SU-DHL-6 (cell line): Measurements from ENCODE around the gene SLC6A3.
A peak's percentile ranks its signal among the peaks of the same experiment; 100 is the strongest.

Experiments used
- H2AFZ ChIP-seq: fragments of 200-600 bp; sonication (generic); 2 replicates; pipeline ENCODE4 v1.6.1; 2014; ENCODE audit warnings: low read depth, mild to moderate bottlenecking, moderate library complexity, mixed read lengths, antibody characterized with exemption, low read length; ENCODE audit not compliant: severe bottlenecking
- H3F3A ChIP-seq: fragments of 200-600 bp; shearing (Covaris generic); 2 replicates; pipeline ENCODE4 v1.6.0; 2016; ENCODE audit warnings: antibody characterized with exemption, mild to moderate bottlenecking; ENCODE audit not compliant: insufficient read depth
- H3K27ac ChIP-seq: fragments of 200-600 bp; sonication (generic); 2 replicates; pipeline ENCODE4 v1.5.1; 2016; ENCODE audit warnings: low read depth, mild to moderate bottlenecking, low read length, moderate library complexity, mixed read lengths
- H3K27me3 ChIP-seq: fragments of 200-600 bp; sonication (generic), shearing (Covaris generic); 2 replicates; pipeline ENCODE4 v1.6.0; 2014; ENCODE audit warnings: mild to moderate bottlenecking, low read length
- H3K36me3 ChIP-seq: fragments of 200-600 bp; sonication (generic); 2 replicates; pipeline ENCODE4 v1.6.1; 2014; ENCODE audit warnings: mild to moderate bottlenecking, low read length, mixed read lengths
- H3K4me2 ChIP-seq: fragments of 300-600, 200-600 bp; shearing (Covaris generic), sonication (generic); 2 replicates; pipeline ENCODE4 v1.6.0; 2014; ENCODE audit warnings: low read length, low read depth, mild to moderate bottlenecking; ENCODE audit not compliant: poor library complexity, severe bottlenecking
- H3K4me3 ChIP-seq: fragments of 200-600 bp; sonication (generic); 2 replicates; pipeline ENCODE4 v1.5.1; 2014; ENCODE audit warnings: antibody characterized with exemption, low read length, mild to moderate bottlenecking, mixed read lengths; ENCODE audit not compliant: insufficient read depth, poor library complexity, severe bottlenecking
- H3K79me2 ChIP-seq: fragments of 200-600 bp; sonication (generic); 2 replicates; pipeline ENCODE4 v1.6.1; 2014; ENCODE audit warnings: mild to moderate bottlenecking, low read length, moderate library complexity; ENCODE audit not compliant: insufficient read depth
- H3K9ac ChIP-seq: fragments of 200-600 bp; sonication (generic); 2 replicates; pipeline ENCODE4 v1.7.0; 2014; ENCODE audit warnings: mild to moderate bottlenecking, low read length
- H3K9me2 ChIP-seq: fragments of 200-600 bp; sonication (generic); replicated peaks from 2 replicates; pipeline ENCODE4 v1.6.1; 2014; ENCODE audit warnings: low read length; ENCODE audit not compliant: insufficient read depth
- H3K9me3 ChIP-seq: fragments of 200-600 bp; sonication (generic); 2 replicates; pipeline ENCODE4 v1.6.1; 2014; ENCODE audit warnings: low read length, mixed read lengths; ENCODE audit not compliant: insufficient read depth
- H4K20me1 ChIP-seq: fragments of 200-600 bp; sonication (generic); 2 replicates; pipeline ENCODE4 v1.6.1; 2014; ENCODE audit warnings: low read depth, mild to moderate bottlenecking, antibody characterized with exemption, low read length, moderate library complexity, mixed read lengths
- CTCF ChIP-seq: fragments of 200-600 bp; sonication (generic); IDR thresholded peaks from one replicate; pipeline ENCODE4 v1.5.1; 2017; ENCODE audit warnings: antibody characterized with exemption, mild to moderate bottlenecking, low read length, moderate library complexity; ENCODE audit not compliant: insufficient read depth, poor library complexity, severe bottlenecking
- EZH2phosphoT487 ChIP-seq: fragments of 200-600 bp; sonication (generic), shearing (Covaris generic); conservative IDR thresholded peaks from 2 replicates; pipeline ENCODE4 v1.6.1; 2018; ENCODE audit warnings: mild to moderate bottlenecking, antibody characterized with exemption, low read length, moderate library complexity, mixed read lengths

SLC6A3 gene

GRCh38 chr5:1388383-1388967 lies 56.8 kb downstream of the SLC6A3 start:
- no peaks in the 10 kb centered on the region for H3K9me3 ChIP-seq
- H3F3A ChIP-seq: 0 out of 2 replicates have a peak, but pooled peaks cover 5% of the 10 kb centered on the region
- no peaks in the 10 kb centered on the region for H3K79me2 ChIP-seq
- no peak overlapping the region for H3K27ac ChIP-seq
- H4K20me1 ChIP-seq: no peaks in the 10 kb centered on the region
- H3K4me2 ChIP-seq: no peak overlapping the region
- no peaks in the 10 kb centered on the region for H3K9me2 ChIP-seq
- H3K36me3 ChIP-seq: no peaks in the 10 kb centered on the region
- H3K4me3 ChIP-seq: no peak overlapping the region
- H2AFZ ChIP-seq: no peak overlapping the region
- TF ChIP-seq EZH2phosphoT487 (no peak), CTCF (no peak)
- no peak overlapping the region for H3K9ac ChIP-seq
- H3K27me3 ChIP-seq: no peaks in the 10 kb centered on the region

GRCh38 chr5:1387876-1388275 lies 57.4 kb downstream of the SLC6A3 start:
- H2AFZ ChIP-seq: no peak overlapping the region
- 0 out of 2 replicates have a peak, but pooled peaks cover 5% of the 10 kb centered on the region for H3F3A ChIP-seq
- no peak overlapping the region for H3K4me2 ChIP-seq
- no peak overlapping the region for H3K4me3 ChIP-seq
- H3K27ac ChIP-seq: no peak overlapping the region
- no peaks in the 10 kb centered on the region for H3K9me2 ChIP-seq
- TF ChIP-seq CTCF (no peak), EZH2phosphoT487 (no peak)
- no peaks in the 10 kb centered on the region for H3K36me3 ChIP-seq
- no peaks in the 10 kb centered on the region for H3K9me3 ChIP-seq
- H3K9ac ChIP-seq: no peak overlapping the region
- no peaks in the 10 kb centered on the region for H3K27me3 ChIP-seq
- no peaks in the 10 kb centered on the region for H4K20me1 ChIP-seq
- no peaks in the 10 kb centered on the region for H3K79me2 ChIP-seq

GRCh38 chr5:1387059-1387755 lies 58.0 kb downstream of the SLC6A3 start:
- no peaks in the 10 kb centered on the region for H3K9me3 ChIP-seq
- TF ChIP-seq CTCF (no peak), EZH2phosphoT487 (no peak)
- 0 out of 2 replicates have a peak, but pooled peaks cover 5% of the 10 kb centered on the region for H3F3A ChIP-seq
- no peaks in the 10 kb centered on the region for H4K20me1 ChIP-seq
- no peaks in the 10 kb centered on the region for H3K9me2 ChIP-seq
- no peak overlapping the region for H3K27ac ChIP-seq
- H3K4me3 ChIP-seq: no peak overlapping the region
- no peaks in the 10 kb centered on the region for H3K27me3 ChIP-seq
- H3K9ac ChIP-seq: peak overlapping the region; percentile 61
- no peak overlapping the region for H3K4me2 ChIP-seq
- H3K36me3 ChIP-seq: no peaks in the 10 kb centered on the region
- H2AFZ ChIP-seq: no peak overlapping the region
- H3K79me2 ChIP-seq: no peaks in the 10 kb centered on the region
